HepG2 (cell line): Measurements from ENCODE around the gene GBP6. TPM values are rescaled to one million over a fixed set of nuclear protein-coding genes. Genes with fewer than 3 reads are reported as not detected.

Source experiments
- ATF7-NPFF ChIP-seq: sonication (generic); formaldehyde crosslinking; IDR thresholded peaks from 2 replicates; pipeline ENCODE4 v1.8.1; 2023; ENCODE audit warnings: mild to moderate bottlenecking, low read depth, missing genetic modification reagents, moderate library complexity
- GATA4 ChIP-seq: sonication (generic); IDR thresholded peaks from 2 replicates; pipeline ENCODE4 v1.6.1; 2016; ENCODE audit warnings: antibody characterized with exemption, low read depth, borderline replicate concordance
- HOMEZ ChIP-seq: IDR thresholded peaks from 2 replicates; pipeline ENCODE4 v1.6.1; 2016; ENCODE audit warnings: low read depth
- JDP2 ChIP-seq: sonication (generic); formaldehyde crosslinking; IDR thresholded peaks from 2 replicates; pipeline ENCODE4 v1.8.1; 2022; ENCODE audit warnings: missing genetic modification reagents, borderline replicate concordance
- KAT2B ChIP-seq: fragments of 150-350 bp; IDR thresholded peaks from 2 replicates; pipeline ENCODE4 v1.6.1; 2014; ENCODE audit warnings: low read depth, low read length, borderline replicate concordance
- MTA1 ChIP-seq: sonication (generic); formaldehyde crosslinking; IDR thresholded peaks from 2 replicates; pipeline ENCODE4 v1.4.0; 2020; ENCODE audit warnings: missing genetic modification reagents, mild to moderate bottlenecking, borderline replicate concordance
- NR1H2 ChIP-seq: sonication (generic); formaldehyde crosslinking; IDR thresholded peaks from 2 replicates; pipeline ENCODE4 v1.8.1; 2022; ENCODE audit warnings: low read depth, missing genetic modification reagents, borderline replicate concordance
- REL ChIP-seq: sonication (generic); formaldehyde crosslinking; conservative IDR thresholded peaks from 2 replicates; pipeline ENCODE4 v1.8.0; 2022; ENCODE audit warnings: mild to moderate bottlenecking, missing genetic modification reagents, moderate library complexity
- SNAPC5 ChIP-seq: sonication (generic); formaldehyde crosslinking; IDR thresholded peaks from 2 replicates; pipeline ENCODE4 v1.8.1; 2023; ENCODE audit warnings: mild to moderate bottlenecking, missing genetic modification reagents, borderline replicate concordance
- SRF ChIP-seq: IDR thresholded peaks from 2 replicates; pipeline ENCODE4 v1.6.1; 2011; ENCODE audit warnings: mild to moderate bottlenecking, low read depth, low read length, moderate library complexity
- SYNCRIP ChIP-seq: fragments of 200-400 bp; formaldehyde crosslinking; IDR thresholded peaks from 2 replicates; pipeline ENCODE4 v1.6.1; 2018; ENCODE audit warnings: mild to moderate bottlenecking, low read depth, low read length; ENCODE audit not compliant: insufficient read depth
- TBL1XR1 ChIP-seq: fragments of 150-350 bp; IDR thresholded peaks from 2 replicates; pipeline ENCODE4 v1.6.1; 2014; ENCODE audit warnings: borderline replicate concordance, low read length; ENCODE audit not compliant: partially characterized antibody
- TBX3 ChIP-seq: fragments of 450-650 bp; IDR thresholded peaks from 2 replicates; pipeline ENCODE4 v1.6.1; 2017; ENCODE audit warnings: antibody characterized with exemption, mild to moderate bottlenecking, inconsistent platforms, borderline replicate concordance
- ZMYM3 ChIP-seq: sonication (generic); formaldehyde crosslinking; IDR thresholded peaks from 2 replicates; pipeline ENCODE4 v1.5.1; 2020; ENCODE audit warnings: mild to moderate bottlenecking, missing genetic modification reagents
- ZNF207 ChIP-seq: fragments of 450-650 bp; IDR thresholded peaks from 2 replicates; pipeline ENCODE4 v1.6.1; 2016; ENCODE audit warnings: antibody characterized with exemption, borderline replicate concordance
- ZNF225 ChIP-seq: sonication (generic); formaldehyde crosslinking; IDR thresholded peaks from 2 replicates; pipeline ENCODE4 v1.4.0; 2020; ENCODE audit warnings: mild to moderate bottlenecking, missing genetic modification reagents
- ZNF775 ChIP-seq: sonication (generic); formaldehyde crosslinking; IDR thresholded peaks from 2 replicates; pipeline ENCODE4 v1.4.0; 2020; ENCODE audit warnings: missing genetic modification reagents, mild to moderate bottlenecking, moderate library complexity, borderline replicate concordance
- polyA plus RNA-seq, 8 experiments: library from polyadenylated mRNA; depleted of rRNA in 3 of 8; stranded (reverse) in 7 of 8; unstranded in 1 of 8; fragments of >200 nt; fragmentation: Illumina TruSeq in 4 of 8; extraction: Trizol in 4 of 8; gene quantifications; 2 replicates each; pipeline versions ENCODE4 v1.2.1 to v1.2.3, GENCODE V29; 2011 to 2016; ENCODE audit warnings: low read depth in 4 of 8, missing spikeins in 1 of 8, mixed read lengths in 1 of 8; ENCODE audit not compliant: insufficient read depth in 1 of 8
- total RNA-seq, 5 experiments: library from RNA; depleted of rRNA; stranded (reverse); fragments of >200 nt; fragmentation: Illumina TruSeq; extraction: Trizol; gene quantifications; 2 replicates each; pipeline ENCODE4 v1.2.3, GENCODE V29; 2016; ENCODE audit warnings: low read depth in 1 of 5
- TF ChIP-seq, protein P1 (sequence below): sonication (generic); formaldehyde crosslinking; conservative IDR thresholded peaks from 2 replicates; pipeline ENCODE4 v1.4.0; 2020; ENCODE audit warnings: missing genetic modification reagents
- TF ChIP-seq, protein P2 (sequence below): sonication (generic); formaldehyde crosslinking; IDR thresholded peaks from 2 replicates; pipeline ENCODE4 v1.4.0; 2020; ENCODE audit warnings: missing genetic modification reagents, borderline replicate concordance

The GBP6 gene
- total and polyA plus RNA-seq, 2 of the 13 experiments (the other 11 are each of a cell fraction or from before 2014, with no cell fraction given): not detected

DNA sequence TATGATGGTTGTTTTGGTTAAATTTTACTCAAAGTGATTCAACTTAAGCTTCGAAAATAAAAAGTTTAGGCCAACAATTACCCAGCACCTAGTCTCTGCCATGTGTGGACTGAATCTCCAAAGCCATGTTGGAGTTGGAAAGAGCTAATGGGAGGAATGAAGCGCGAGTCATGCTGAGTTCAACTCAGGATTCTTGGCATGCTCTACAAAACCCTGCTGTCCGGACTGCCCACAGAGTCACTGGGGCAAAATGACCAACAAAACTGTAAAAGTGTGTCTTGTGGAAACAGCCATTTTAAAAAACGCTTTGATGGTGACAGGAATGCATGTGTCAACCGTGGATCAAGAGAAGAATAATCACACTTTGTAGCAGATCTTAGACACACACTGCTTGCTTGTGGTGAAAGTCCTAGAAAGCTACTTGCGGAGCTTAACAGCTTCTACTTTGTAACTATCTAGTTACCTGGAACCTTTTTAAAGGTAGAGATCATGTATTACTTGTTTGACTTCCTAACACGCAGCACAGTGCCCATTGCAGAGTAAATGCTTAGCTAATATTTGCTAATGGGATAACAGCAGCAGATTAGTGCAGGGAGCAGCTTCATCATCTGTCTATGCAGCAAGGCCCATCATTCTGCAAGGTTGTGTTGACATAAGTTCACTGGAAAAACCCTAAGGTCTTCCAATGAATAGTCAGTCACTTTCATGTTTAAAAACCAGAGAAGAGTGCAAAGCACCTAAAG is 7.0 kb upstream of the GBP6 start (continued):
- TF ChIP-seq NR1H2 (no peak), ZNF207 (no peak), SYNCRIP (no peak), MTA1 (CRISPR knock-in tag) (no peak), ZNF225 (no peak), HOMEZ (CRISPR knock-in tag) (no peak), JDP2 (no peak), SNAPC5 (no peak), REL (CRISPR knock-in tag) (no peak), SRF (no peak), KAT2B (no peak), ATF7-NPFF (CRISPR knock-in tag) (peak; percentile 52; the same call in 1 of the 2 replicates), ZNF775 (no peak), GATA4 (peak; percentile 58; the same call in 1 of the 2 replicates), ZMYM3 (CRISPR knock-in tag) (no peak), TBL1XR1 (no peak), TBX3 (peak; percentile 62; the same call in 1 of the 2 replicates)
- TF ChIP-seq, protein P1, sequence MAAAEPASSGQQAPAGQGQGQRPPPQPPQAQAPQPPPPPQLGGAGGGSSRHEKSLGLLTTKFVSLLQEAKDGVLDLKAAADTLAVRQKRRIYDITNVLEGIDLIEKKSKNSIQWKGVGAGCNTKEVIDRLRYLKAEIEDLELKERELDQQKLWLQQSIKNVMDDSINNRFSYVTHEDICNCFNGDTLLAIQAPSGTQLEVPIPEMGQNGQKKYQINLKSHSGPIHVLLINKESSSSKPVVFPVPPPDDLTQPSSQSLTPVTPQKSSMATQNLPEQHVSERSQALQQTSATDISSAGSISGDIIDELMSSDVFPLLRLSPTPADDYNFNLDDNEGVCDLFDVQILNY (CRISPR knock-in tag): no peak
- TF ChIP-seq, protein P2, sequence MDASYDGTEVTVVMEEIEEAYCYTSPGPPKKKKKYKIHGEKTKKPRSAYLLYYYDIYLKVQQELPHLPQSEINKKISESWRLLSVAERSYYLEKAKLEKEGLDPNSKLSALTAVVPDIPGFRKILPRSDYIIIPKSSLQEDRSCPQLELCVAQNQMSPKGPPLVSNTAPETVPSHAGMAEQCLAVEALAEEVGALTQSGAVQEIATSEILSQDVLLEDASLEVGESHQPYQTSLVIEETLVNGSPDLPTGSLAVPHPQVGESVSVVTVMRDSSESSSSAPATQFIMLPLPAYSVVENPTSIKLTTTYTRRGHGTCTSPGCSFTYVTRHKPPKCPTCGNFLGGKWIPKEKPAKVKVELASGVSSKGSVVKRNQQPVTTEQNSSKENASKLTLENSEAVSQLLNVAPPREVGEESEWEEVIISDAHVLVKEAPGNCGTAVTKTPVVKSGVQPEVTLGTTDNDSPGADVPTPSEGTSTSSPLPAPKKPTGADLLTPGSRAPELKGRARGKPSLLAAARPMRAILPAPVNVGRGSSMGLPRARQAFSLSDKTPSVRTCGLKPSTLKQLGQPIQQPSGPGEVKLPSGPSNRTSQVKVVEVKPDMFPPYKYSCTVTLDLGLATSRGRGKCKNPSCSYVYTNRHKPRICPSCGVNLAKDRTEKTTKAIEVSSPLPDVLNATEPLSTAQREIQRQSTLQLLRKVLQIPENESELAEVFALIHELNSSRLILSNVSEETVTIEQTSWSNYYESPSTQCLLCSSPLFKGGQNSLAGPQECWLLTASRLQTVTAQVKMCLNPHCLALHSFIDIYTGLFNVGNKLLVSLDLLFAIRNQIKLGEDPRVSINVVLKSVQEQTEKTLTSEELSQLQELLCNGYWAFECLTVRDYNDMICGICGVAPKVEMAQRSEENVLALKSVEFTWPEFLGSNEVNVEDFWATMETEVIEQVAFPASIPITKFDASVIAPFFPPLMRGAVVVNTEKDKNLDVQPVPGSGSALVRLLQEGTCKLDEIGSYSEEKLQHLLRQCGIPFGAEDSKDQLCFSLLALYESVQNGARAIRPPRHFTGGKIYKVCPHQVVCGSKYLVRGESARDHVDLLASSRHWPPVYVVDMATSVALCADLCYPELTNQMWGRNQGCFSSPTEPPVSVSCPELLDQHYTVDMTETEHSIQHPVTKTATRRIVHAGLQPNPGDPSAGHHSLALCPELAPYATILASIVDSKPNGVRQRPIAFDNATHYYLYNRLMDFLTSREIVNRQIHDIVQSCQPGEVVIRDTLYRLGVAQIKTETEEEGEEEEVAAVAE (CRISPR knock-in tag): no peak
